ENCODE data around the gene BARX1.

DNA sequence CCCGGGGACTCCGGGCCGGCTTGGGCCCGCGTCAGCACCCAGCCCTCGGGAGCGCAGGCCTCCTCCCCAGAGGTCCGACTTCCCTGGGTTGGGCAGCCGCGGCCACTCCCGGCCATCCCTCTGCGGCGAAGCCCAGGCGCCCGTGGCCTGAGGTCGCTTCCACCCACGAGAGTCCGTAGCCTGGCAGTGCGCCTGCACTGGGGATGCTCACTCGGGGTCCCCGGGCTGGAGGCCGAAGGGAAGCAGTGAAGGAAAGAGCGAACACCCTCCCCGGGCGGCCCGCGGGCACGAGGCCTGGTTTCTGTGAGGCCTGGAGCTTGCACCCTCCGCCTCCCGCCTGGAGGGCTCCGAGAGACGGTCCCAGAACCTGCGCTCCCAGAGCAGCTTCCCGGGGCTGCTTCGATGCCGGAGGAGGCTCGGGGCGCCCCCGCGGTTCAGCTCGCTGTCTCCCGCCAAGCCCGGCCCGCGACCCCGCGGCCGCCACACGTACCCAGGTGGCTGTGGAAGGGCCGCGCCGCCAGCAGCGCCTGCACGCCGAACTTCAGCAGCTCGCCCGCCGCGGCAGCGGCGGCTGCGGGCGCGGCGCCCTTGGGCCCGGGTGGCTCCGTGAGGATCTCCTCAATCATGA lies 607 bp downstream of the BARX1 start:
- TF ChIP-seq, protein P1, sequence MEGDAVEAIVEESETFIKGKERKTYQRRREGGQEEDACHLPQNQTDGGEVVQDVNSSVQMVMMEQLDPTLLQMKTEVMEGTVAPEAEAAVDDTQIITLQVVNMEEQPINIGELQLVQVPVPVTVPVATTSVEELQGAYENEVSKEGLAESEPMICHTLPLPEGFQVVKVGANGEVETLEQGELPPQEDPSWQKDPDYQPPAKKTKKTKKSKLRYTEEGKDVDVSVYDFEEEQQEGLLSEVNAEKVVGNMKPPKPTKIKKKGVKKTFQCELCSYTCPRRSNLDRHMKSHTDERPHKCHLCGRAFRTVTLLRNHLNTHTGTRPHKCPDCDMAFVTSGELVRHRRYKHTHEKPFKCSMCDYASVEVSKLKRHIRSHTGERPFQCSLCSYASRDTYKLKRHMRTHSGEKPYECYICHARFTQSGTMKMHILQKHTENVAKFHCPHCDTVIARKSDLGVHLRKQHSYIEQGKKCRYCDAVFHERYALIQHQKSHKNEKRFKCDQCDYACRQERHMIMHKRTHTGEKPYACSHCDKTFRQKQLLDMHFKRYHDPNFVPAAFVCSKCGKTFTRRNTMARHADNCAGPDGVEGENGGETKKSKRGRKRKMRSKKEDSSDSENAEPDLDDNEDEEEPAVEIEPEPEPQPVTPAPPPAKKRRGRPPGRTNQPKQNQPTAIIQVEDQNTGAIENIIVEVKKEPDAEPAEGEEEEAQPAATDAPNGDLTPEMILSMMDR (IDR thresholded peaks at IDR 0.05): no peak
- no peak for TF ChIP-seq POLR2A (IDR thresholded peaks at IDR 0.05)

Data from right lobe of liver (tissue), 4 donors.